HepG2 (cell line): ENCODE data around the gene HEMK1. TPM values are rescaled to one million over a fixed set of nuclear protein-coding genes. Genes with fewer than 3 reads are reported as not detected.

Experiments used
- CBX1 ChIP-seq: IDR thresholded peaks from one replicate; pipeline ENCODE4 v1.6.1; 2016; ENCODE audit warnings: antibody characterized with exemption, low read depth
- GATAD1 ChIP-seq: IDR thresholded peaks from 2 replicates; pipeline ENCODE4 v1.6.1; 2016; ENCODE audit warnings: missing genetic modification reagents, missing compliant biosample characterization
- MYC ChIP-seq: sonication (generic); formaldehyde crosslinking; IDR thresholded peaks from 2 replicates; pipeline ENCODE4 v1.9.0; 2021; ENCODE audit warnings: missing genetic modification reagents, borderline replicate concordance
- NCOA2 ChIP-seq: sonication (generic); formaldehyde crosslinking; IDR thresholded peaks from 2 replicates; pipeline ENCODE4 v1.8.0; 2022; ENCODE audit warnings: inconsistent platforms
- PITX1 ChIP-seq: sonication (generic); formaldehyde crosslinking; IDR thresholded peaks from 2 replicates; pipeline ENCODE4 v1.5.1; 2020; ENCODE audit warnings: mild to moderate bottlenecking, missing genetic modification reagents
- SAP130 ChIP-seq: IDR thresholded peaks from 2 replicates; pipeline ENCODE4 v1.6.1; 2016; ENCODE audit warnings: low read depth
- SMYD3 ChIP-seq: sonication (generic); formaldehyde crosslinking; IDR thresholded peaks from 2 replicates; pipeline ENCODE4 v1.8.1; 2023; ENCODE audit warnings: mild to moderate bottlenecking, missing genetic modification reagents
- SOX5 ChIP-seq: IDR thresholded peaks from 2 replicates; pipeline ENCODE4 v1.6.1; 2016; ENCODE audit warnings: borderline replicate concordance
- ZBED4 ChIP-seq: sonication (generic); formaldehyde crosslinking; IDR thresholded peaks from 2 replicates; pipeline ENCODE4 v1.4.0; 2020; ENCODE audit warnings: missing genetic modification reagents, borderline replicate concordance
- ZBTB46 ChIP-seq: sonication (generic); formaldehyde crosslinking; IDR thresholded peaks from 2 replicates; pipeline ENCODE4 v1.4.0; 2020; ENCODE audit warnings: mild to moderate bottlenecking, missing genetic modification reagents, borderline replicate concordance
- ZGPAT ChIP-seq: IDR thresholded peaks from 2 replicates; pipeline ENCODE4 v1.6.1; 2016; ENCODE audit warnings: mild to moderate bottlenecking
- ZHX2 ChIP-seq, 2 experiments: sonication (generic) in 1 of 2; formaldehyde crosslinking in 1 of 2; IDR thresholded peaks; 2 replicates each; pipeline versions ENCODE4 v1.6.1 to v1.9.0; 2014 to 2022; ENCODE audit warnings: antibody characterized with exemption in 1 of 2, borderline replicate concordance in 1 of 2, inconsistent platforms in 1 of 2, low read depth in 1 of 2, missing genetic modification reagents in 1 of 2
- ZNF230 ChIP-seq: sonication (generic); formaldehyde crosslinking; IDR thresholded peaks from 2 replicates; pipeline ENCODE4 v1.4.0; 2020; ENCODE audit warnings: mild to moderate bottlenecking, missing genetic modification reagents
- ZNF263 ChIP-seq: sonication (generic); formaldehyde crosslinking; IDR thresholded peaks from 2 replicates; pipeline ENCODE4 v1.4.0; 2020; ENCODE audit warnings: missing genetic modification reagents
- ZNF780A ChIP-seq: sonication (generic); formaldehyde crosslinking; IDR thresholded peaks from 2 replicates; pipeline ENCODE4 v1.8.0; 2022; ENCODE audit warnings: mild to moderate bottlenecking, missing genetic modification reagents, moderate library complexity
- polyA plus RNA-seq, 8 experiments: library from polyadenylated mRNA; depleted of rRNA in 3 of 8; stranded (reverse) in 7 of 8; unstranded in 1 of 8; fragments of >200 nt; fragmentation: Illumina TruSeq in 4 of 8; extraction: Trizol in 4 of 8; gene quantifications; 2 replicates each; pipeline versions ENCODE4 v1.2.1 to v1.2.3, GENCODE V29; 2011 to 2016; ENCODE audit warnings: low read depth in 4 of 8, missing spikeins in 1 of 8, mixed read lengths in 1 of 8; ENCODE audit not compliant: insufficient read depth in 1 of 8
- total RNA-seq, 5 experiments: library from RNA; depleted of rRNA; stranded (reverse); fragments of >200 nt; fragmentation: Illumina TruSeq; extraction: Trizol; gene quantifications; 2 replicates each; pipeline ENCODE4 v1.2.3, GENCODE V29; 2016; ENCODE audit warnings: low read depth in 1 of 5

The HEMK1 gene
- total and polyA plus RNA-seq, 2 of the 13 experiments (the other 11 are each of a cell fraction or from before 2014, with no cell fraction given): 9.8 to 12.6 TPM

GRCh38 chr3:50600841-50601591 is 31.7 kb downstream of the HEMK1 start (continued):
- TF ChIP-seq ZHX2 (IDR thresholded peaks at IDR 0.05; ENCODE audit: low read depth): 0 out of 2 replicates have a peak, but pooled peaks have one; percentile 26
- TF ChIP-seq ZHX2 (CRISPR knock-in tag; IDR thresholded peaks at IDR 0.05; ENCODE audit: borderline replicate concordance): no peak
- TF ChIP-seq SAP130 (CRISPR knock-in tag): peak; percentile 87
- TF ChIP-seq ZBED4: peak; percentile 51; the same call in 1 of the 2 replicates
- TF ChIP-seq CBX1: peak; percentile 37
- peak; percentile 50; the same call in 1 of the 2 replicates for TF ChIP-seq PITX1 (CRISPR knock-in tag)
- TF ChIP-seq GATAD1 (CRISPR knock-in tag): peak; percentile 62; the same call in 1 of the 2 replicates
- peak; percentile 92; the same call in 1 of the 2 replicates for TF ChIP-seq ZNF780A (CRISPR knock-in tag)
- TF ChIP-seq SOX5 (CRISPR knock-in tag): peak; percentile 83; the same call in 1 of the 2 replicates
- no peak for TF ChIP-seq ZBTB46 (CRISPR knock-in tag)
- peak; percentile 81 for TF ChIP-seq ZGPAT (CRISPR knock-in tag)
- TF ChIP-seq MYC (CRISPR knock-in tag): peak; percentile 73; the same call in 1 of the 2 replicates
- TF ChIP-seq ZNF230 (CRISPR knock-in tag): no peak
- TF ChIP-seq SMYD3 (CRISPR knock-in tag): 0 out of 2 replicates have a peak, but pooled peaks have one; percentile 8
- TF ChIP-seq NCOA2: peak; percentile 90
- 0 out of 2 replicates have a peak, but pooled peaks have one; percentile 16 for TF ChIP-seq ZNF263 (CRISPR knock-in tag)
